SKM-1 treated with dmso at 0.1 percent for 144 hours (cell line): ENCODE data around the gene FHL3.
A peak's percentile ranks its signal among the peaks of the same experiment; 100 is the strongest.

Experiments used
- DNase-seq: peaks from one replicate; lab custom pipeline; 2025; ENCODE audit not compliant: unreplicated experiment; lab: John Stamatoyannopoulos, UW

The FHL3 gene, protein sequence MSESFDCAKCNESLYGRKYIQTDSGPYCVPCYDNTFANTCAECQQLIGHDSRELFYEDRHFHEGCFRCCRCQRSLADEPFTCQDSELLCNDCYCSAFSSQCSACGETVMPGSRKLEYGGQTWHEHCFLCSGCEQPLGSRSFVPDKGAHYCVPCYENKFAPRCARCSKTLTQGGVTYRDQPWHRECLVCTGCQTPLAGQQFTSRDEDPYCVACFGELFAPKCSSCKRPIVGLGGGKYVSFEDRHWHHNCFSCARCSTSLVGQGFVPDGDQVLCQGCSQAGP

DNA sequence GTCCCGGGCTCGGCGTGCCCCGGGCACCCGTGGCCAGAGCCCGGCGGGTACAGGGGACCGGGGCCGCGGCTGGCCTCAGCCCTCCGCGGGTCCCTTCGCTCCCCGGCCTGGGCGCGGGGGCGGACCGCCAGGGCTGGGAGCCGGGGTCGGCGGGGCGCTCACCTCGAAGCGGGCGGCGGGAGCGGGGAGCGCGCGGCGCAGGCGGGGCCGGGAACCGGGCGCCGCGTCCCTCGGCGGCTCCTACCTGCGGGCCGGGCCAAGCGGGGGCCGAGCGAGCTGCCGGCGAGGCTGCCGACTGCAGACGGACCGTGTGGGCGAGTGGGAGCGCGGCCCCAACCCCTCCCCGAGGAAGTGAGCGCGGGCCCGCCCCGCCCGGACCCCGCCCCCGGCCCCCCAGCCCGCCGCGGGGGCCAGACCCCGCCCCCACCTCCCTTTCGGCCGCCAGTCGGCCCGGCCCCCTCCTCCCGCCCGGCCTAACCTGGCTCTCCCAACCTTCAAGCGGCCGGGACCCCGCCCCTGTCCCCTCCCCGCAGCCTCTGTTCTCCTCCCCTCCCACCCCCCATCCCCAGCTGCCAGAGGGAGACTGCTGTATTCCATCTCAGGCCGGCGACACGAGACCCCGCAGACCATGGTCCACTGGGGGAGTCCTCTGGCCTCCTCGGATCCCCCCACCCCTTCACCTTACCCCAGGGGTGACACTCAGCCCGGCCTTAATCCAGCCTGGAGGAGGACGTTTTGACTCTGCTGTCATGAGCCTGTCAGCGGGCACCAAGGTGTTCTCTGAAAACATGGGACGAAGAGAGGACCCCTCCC is at the start of gene FHL3:
FHL3 (minus strand) TSS at position 320 of the 813 bp plus-strand sequence. CDS start 6,102 bp downstream, outside the sequence.
- peak; percentile 60 for DNase-seq

GRCh38 chr1:38053416-38054091 is 48.2 kb upstream of the FHL3 start:
- no peak for DNase-seq

GRCh38 chr1:38052750-38053415 is 47.6 kb upstream of the FHL3 start:
- no peak for DNase-seq

GRCh38 chr1:38051079-38051543 is 45.8 kb upstream of the FHL3 start:
- DNase-seq, result no peak

DNA sequence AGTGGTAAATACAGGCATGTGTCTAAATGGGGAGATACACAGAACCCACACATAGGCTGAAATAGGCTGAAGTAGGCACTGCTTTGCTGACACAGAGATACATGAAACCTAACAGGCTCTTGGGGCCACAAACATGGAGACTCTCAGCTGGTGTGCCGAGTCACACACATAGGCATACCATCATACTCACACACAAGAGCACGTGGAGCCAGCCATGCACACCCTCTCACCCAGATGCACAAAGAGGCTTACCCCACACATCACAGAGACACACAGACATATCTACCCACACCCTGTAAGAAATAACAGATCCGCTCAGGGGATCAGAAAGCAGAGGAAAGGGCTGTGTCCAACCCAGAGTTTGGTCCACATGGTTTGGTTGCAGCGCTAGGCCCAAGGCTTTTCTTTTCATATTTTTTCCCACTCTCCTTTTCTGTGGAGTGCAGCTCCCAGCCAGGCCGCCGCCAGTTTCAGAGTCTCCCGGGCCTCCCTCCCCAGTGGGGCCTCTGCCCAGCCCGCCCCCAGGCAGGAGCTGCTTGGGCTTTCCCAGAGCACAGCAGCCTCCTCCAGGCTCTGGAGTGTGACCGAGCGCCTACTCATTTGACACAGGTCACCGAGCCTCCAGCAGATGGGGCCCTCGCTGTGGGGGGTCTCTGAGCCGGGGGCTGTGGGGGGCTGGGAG is 45.2 kb upstream of the FHL3 start:
- no peak for DNase-seq

DNA sequence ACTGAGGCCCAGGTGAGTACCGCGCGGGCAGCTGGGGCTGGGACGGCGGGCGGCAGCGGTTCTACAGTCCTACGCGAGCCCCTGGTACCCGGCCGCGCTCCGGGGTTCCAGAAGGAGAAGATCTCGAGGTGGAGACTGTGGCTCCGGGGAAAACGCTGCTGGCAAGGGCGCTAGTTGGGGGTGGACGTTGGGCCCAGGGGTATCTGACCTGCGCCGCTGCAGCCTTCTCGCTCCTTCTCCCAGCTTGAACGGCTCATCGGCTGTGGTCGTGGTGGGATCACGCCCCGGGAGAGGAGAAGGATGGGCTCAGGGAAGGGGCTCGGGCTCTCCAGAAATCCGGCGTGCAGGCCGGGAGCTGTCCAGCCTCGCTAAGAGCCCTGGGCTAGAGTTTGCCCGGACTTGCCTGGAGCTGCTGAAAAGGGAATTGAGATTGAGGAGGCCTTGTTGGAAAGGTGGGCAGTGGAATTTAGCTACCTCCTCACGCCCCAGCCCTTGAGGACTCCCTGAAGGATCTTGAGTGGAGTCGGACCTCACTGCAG is 42.4 kb upstream of the FHL3 start:
- no peak for DNase-seq

- DNase-seq, result no peak
These were observed 41.7 kb upstream of the FHL3 start for GRCh38 chr1:38046884-38047602.

GRCh38 chr1:38046333-38046883 is 41.1 kb upstream of the FHL3 start, which contains the start of gene POU3F1:
TSS of gene POU3F1 (minus strand) at chr1:38046793. CDS start at chr1:38046743, 50 bp downstream.
- no peak for DNase-seq

GRCh38 chr1:38045401-38046332 is 40.4 kb upstream of the FHL3 start:
- DNase-seq, result no peak

- DNase-seq, result no peak
These were observed 39.2 kb upstream of the FHL3 start for GRCh38 chr1:38044221-38045215.

- no peak for DNase-seq
These were observed 37.9 kb upstream of the FHL3 start for GRCh38 chr1:38043036-38043747.

DNA sequence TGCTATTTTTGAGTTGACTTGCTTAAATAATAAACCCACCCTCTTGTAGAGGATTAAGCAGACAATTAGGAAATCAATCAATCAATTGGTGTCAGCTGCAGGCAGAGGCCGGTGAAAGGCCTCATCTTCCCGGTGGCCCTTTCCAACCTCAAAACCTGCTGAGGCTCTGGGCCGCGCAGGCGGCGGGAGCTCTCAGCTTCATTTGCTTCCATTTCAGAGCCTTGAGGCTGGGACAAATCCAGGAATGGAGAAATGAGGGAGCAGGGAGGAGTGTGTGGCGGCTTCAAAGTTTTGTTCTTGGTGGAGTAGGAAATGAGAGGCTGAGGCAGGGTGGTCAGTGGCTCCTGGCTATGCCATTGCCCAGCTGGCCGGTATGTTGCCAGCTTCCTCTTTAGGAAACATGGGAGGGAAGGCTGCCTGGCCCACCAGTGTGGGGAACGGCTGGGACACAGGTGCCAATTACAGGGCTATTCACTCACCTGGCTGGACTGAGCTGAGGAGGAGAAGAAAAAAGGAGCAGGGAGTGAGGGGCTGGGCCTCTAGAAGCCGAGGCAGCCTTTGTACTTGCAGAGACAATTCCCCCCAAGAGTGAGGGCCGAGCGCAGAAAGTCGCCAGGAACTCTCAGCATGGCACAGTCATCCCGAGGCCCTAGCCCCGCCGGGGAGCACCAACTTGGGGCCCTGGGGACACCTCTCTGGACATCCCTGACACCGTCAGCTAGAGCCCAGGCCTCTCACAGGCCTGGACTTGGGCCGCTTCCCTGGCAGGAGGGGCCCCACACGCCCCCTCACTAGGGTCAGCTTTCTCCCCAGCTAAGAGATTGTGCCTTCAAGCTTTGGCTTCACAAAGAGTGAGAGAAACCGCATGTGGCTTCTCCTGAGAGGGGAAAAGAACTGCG is 36.9 kb upstream of the FHL3 start:
- DNase-seq, result no peak

- no peak for DNase-seq
These were observed 34.2 kb upstream of the FHL3 start for GRCh38 chr1:38039331-38040088.

- DNase-seq, result no peak
These were observed 33.5 kb upstream of the FHL3 start for GRCh38 chr1:38038861-38039260.
